SK-N-SH (cell line): ENCODE measurements around the gene AFF3. TPM values are rescaled to one million over a fixed set of nuclear protein-coding genes. Genes with fewer than 3 reads are reported as not detected.

Experiments
- CTCF ChIA-PET: fragments of 300-600, 350-600 bp; formaldehyde crosslinking; extraction: SDS; loops from one replicate; lab custom pipeline; 2021; lab: Yijun Ruan, JAX
- POLR2A ChIA-PET: fragments of 350-600 bp; sonication (Branson Sonifier 250); formaldehyde crosslinking; extraction: SDS; loops from one replicate; lab custom pipeline; 2020; ENCODE audit warnings: antibody characterized with exemption, inconsistent platforms; lab: Yijun Ruan, JAX
- DNase-seq: peaks from one replicate; pipeline ENCODE4 v3.0.0; 2012
- H2AFZ ChIP-seq: fragments of 200-600 bp; sonication (generic); 2 replicates; pipeline ENCODE4 v1.8.1; 2016; ENCODE audit warnings: antibody characterized with exemption, mild to moderate bottlenecking, low read depth
- H3F3A ChIP-seq: fragments of 200-600 bp; sonication (generic); replicated peaks from 2 replicates; pipeline ENCODE3; 2016; ENCODE audit warnings: antibody characterized with exemption, mild to moderate bottlenecking; ENCODE audit not compliant: insufficient read depth
- H3K27ac ChIP-seq, 2 experiments: fragments of 200-500 bp in 1 of 2; fragments of 200-600 bp in 1 of 2; sonication (Bioruptor generic) in 1 of 2; sonication (generic), shearing (Covaris generic) in 1 of 2; 2 replicates each; pipeline versions ENCODE4 v1.5.1 to v1.6.1; 2014 to 2016; ENCODE audit warnings: low read depth in 2 of 2, inconsistent platforms in 1 of 2, low read length in 1 of 2, mild to moderate bottlenecking in 1 of 2, mixed read lengths in 1 of 2
- H3K27me3 ChIP-seq: fragments of 200-600 bp; sonication (generic), shearing (Covaris generic); 2 replicates; pipeline ENCODE4 v1.6.1; 2016; ENCODE audit warnings: mixed run types; ENCODE audit not compliant: insufficient read depth
- H3K36me3 ChIP-seq, 2 experiments: fragments of 200-500 bp in 1 of 2; fragments of 200-600 bp in 1 of 2; sonication (Bioruptor generic) in 1 of 2; sonication (generic) in 1 of 2; replicated peaks in 1 of 2; 2 replicates each; pipeline versions ENCODE3 to v1.5.1; 2014 to 2016; ENCODE audit warnings: low read length in 1 of 2, mild to moderate bottlenecking in 1 of 2; ENCODE audit not compliant: insufficient read depth in 2 of 2, control insufficient read depth in 1 of 2
- H3K4me1 ChIP-seq, 2 experiments: fragments of 200-500 bp in 1 of 2; fragments of 200-600 bp in 1 of 2; sonication (Bioruptor generic) in 1 of 2; sonication (generic), shearing (Covaris generic) in 1 of 2; 2 replicates each; pipeline versions ENCODE4 v1.5.1 to v1.6.1; 2014 to 2016; ENCODE audit warnings: low read depth in 1 of 2, low read length in 1 of 2, mixed run types in 1 of 2; ENCODE audit not compliant: insufficient read depth in 2 of 2, control insufficient read depth in 1 of 2
- H3K4me2 ChIP-seq: fragments of 200-600 bp; sonication (generic), shearing (Covaris generic); 2 replicates; pipeline ENCODE4 v1.6.1; 2017; ENCODE audit warnings: mixed run types
- H3K4me3 ChIP-seq, 2 experiments: fragments of 200-500 bp in 1 of 2; fragments of 200-600 bp in 1 of 2; sonication (Bioruptor generic) in 1 of 2; sonication (generic), shearing (Covaris generic) in 1 of 2; 2 replicates each; pipeline versions ENCODE4 v1.5.1 to v1.8.1; 2014 to 2016; ENCODE audit warnings: low read depth in 2 of 2, inconsistent platforms in 1 of 2, low read length in 1 of 2, mild to moderate bottlenecking in 1 of 2, mixed read lengths in 1 of 2, moderate library complexity in 1 of 2
- H3K79me2 ChIP-seq: fragments of 200-600 bp; sonication (generic); 2 replicates; pipeline ENCODE4 v1.8.1; 2017; ENCODE audit warnings: mild to moderate bottlenecking; ENCODE audit not compliant: insufficient read depth
- H3K9ac ChIP-seq: fragments of 200-600 bp; sonication (generic); 2 replicates; pipeline ENCODE4 v1.6.1; 2017; ENCODE audit warnings: mixed run types
- H3K9me2 ChIP-seq: fragments of 200-600 bp; sonication (generic); 2 replicates; pipeline ENCODE4 v1.6.1; 2017; ENCODE audit warnings: mixed run types
- H3K9me3 ChIP-seq: fragments of 200-600 bp; sonication (generic); 2 replicates; pipeline ENCODE4 v1.6.1; 2017; ENCODE audit warnings: mixed run types, mild to moderate bottlenecking, moderate library complexity
- H4K20me1 ChIP-seq: fragments of 200-600 bp; sonication (generic); 2 replicates; pipeline ENCODE4 v1.6.1; 2017; ENCODE audit warnings: mild to moderate bottlenecking, mixed run types; ENCODE audit not compliant: insufficient read depth
- CTCF ChIP-seq: fragments of 200-600 bp; sonication (generic); IDR thresholded peaks from 2 replicates; pipeline ENCODE4 v1.6.1; 2017; ENCODE audit warnings: antibody characterized with exemption, mild to moderate bottlenecking, moderate library complexity
- ELF1 ChIP-seq: IDR thresholded peaks from 2 replicates; pipeline ENCODE4 v1.4.0; 2012
- EP300 ChIP-seq, 2 experiments: IDR thresholded peaks; 2 replicates each; pipeline versions ENCODE4 v1.4.0 to v1.6.1; 2012; ENCODE audit warnings: borderline replicate concordance in 1 of 2, low read depth in 1 of 2, low read length in 1 of 2
- EZH2phosphoT487 ChIP-seq: fragments of 200-600 bp; sonication (generic); IDR thresholded peaks from 2 replicates; pipeline ENCODE4 v1.6.1; 2017; ENCODE audit warnings: low read depth, mixed run types, mild to moderate bottlenecking, antibody characterized with exemption, moderate library complexity, borderline replicate concordance
- FOXJ3 ChIP-seq: sonication (generic); formaldehyde crosslinking; IDR thresholded peaks from 2 replicates; pipeline ENCODE4 v1.5.1; 2020; ENCODE audit warnings: mild to moderate bottlenecking, missing genetic modification reagents
- GATA2 ChIP-seq: sonication (generic); formaldehyde crosslinking; IDR thresholded peaks from 2 replicates; pipeline ENCODE4 v1.5.0; 2020; ENCODE audit warnings: mild to moderate bottlenecking, missing genetic modification reagents
- NFIC ChIP-seq: IDR thresholded peaks from 2 replicates; pipeline ENCODE4 v1.4.0; 2012; ENCODE audit warnings: borderline replicate concordance
- RFX5 ChIP-seq: IDR thresholded peaks from 2 replicates; pipeline ENCODE4 v1.6.1; 2012; ENCODE audit warnings: mild to moderate bottlenecking, improper control_type of control experiment, low read length
- RXRA ChIP-seq: IDR thresholded peaks from 2 replicates; pipeline ENCODE4 v1.4.0; 2012; ENCODE audit warnings: low read depth, mild to moderate bottlenecking, borderline replicate concordance
- SIN3A ChIP-seq: IDR thresholded peaks from 2 replicates; pipeline ENCODE4 v1.6.1; 2012; ENCODE audit warnings: low read depth, mild to moderate bottlenecking, low read length, moderate library complexity, borderline replicate concordance
- USF2 ChIP-seq: fragments of 150-350 bp; IDR thresholded peaks from 2 replicates; pipeline ENCODE4 v1.6.1; 2017; ENCODE audit warnings: antibody characterized with exemption, low read length, low read depth, borderline replicate concordance
- YY1 ChIP-seq: IDR thresholded peaks from 2 replicates; pipeline ENCODE4 v1.4.0; 2012; ENCODE audit warnings: low read depth, mild to moderate bottlenecking
- WGBS: methylation state at CpG from one replicate; pipeline ENCODE4 v1.1.6; 2017; ENCODE audit warnings: low lambda C conversion rate; 5-methylcytosine and 5-hydroxymethylcytosine counted together
- polyA plus RNA-seq, 3 experiments: library from polyadenylated mRNA; depleted of rRNA; stranded (reverse); fragments of >200 nt; gene quantifications; 2 replicates each; pipeline ENCODE4 v1.2.3, GENCODE V29; 2012
- TF ChIP-seq, protein P1 (sequence below): IDR thresholded peaks from 2 replicates; pipeline ENCODE4 v1.4.0; 2012; ENCODE audit warnings: low read depth, borderline replicate concordance
- TF ChIP-seq, protein P2 (sequence below): IDR thresholded peaks from 2 replicates; pipeline ENCODE4 v1.4.0; 2012; ENCODE audit warnings: low read depth, borderline replicate concordance
- TF ChIP-seq, protein P3 (sequence below): IDR thresholded peaks from 2 replicates; pipeline ENCODE4 v1.6.1; 2012; ENCODE audit warnings: mild to moderate bottlenecking, low read depth, low read length, moderate library complexity

Gene AFF3
- polyA plus RNA-seq, 1 of the 3 experiments (the other 2 are of a cell fraction): 0.36 TPM

DNA sequence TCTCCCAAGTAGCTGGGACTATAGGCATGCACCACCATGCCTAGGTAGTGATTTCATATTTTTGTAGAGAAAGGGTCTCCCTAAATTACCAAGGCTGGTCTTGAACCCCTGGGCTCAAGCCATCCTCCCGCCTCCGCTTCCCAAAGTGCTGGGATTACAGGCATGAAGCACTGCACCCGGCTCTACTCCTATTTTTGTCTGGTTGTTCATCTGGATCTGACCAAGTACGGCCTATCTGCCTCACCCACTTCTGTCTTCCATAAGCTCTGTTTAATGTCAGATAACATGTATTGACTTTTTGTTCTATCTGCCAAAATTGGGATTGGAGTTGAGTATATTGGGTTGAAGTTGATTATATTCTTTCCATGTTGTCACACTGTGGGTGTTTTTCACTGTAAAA lies 198.4 kb downstream of the AFF3 start:
- Histone ChIP-seq H3K79me2 (no peaks in the 10 kb centered on the region), H2AFZ (no peak overlapping the region), H3F3A (no peaks in the 10 kb centered on the region), H3K4me3 (no peak overlapping the region), H3K27me3 (no peaks in the 10 kb centered on the region), H3K9me2 (no peaks in the 10 kb centered on the region), H4K20me1 (no peaks in the 10 kb centered on the region), H3K9ac (no peak overlapping the region), H3K27ac (no peak overlapping the region), H3K4me1 (peaks cover 0 to 3% of the 10 kb centered on the region in 2 experiments; a peak in 1 of 4 replicates), H3K4me2 (no peak overlapping the region), H3K36me3 (no peaks in the 10 kb centered on the region), H3K9me3 (no peaks in the 10 kb centered on the region)
- 74% methylated on average over 4 of the region's 4 CpGs for WGBS
- DNase-seq: no peak
- ChIA-PET POLR2A (no interaction called here), CTCF (interaction anchor here (0.7 to 1.5 kb wide), 3 partner anchors 9 to 278 kb away, joined by 3 to 4 read pairs (median 3); no protein-coding TSS in a partner anchor)
- TF ChIP-seq GATA2 (CRISPR knock-in tag) (no peak), SIN3A (no peak), RFX5 (no peak), ELF1 (no peak), YY1 (no peak), USF2 (no peak), NFIC (no peak), EZH2phosphoT487 (no peak)
- TF ChIP-seq, protein P1, sequence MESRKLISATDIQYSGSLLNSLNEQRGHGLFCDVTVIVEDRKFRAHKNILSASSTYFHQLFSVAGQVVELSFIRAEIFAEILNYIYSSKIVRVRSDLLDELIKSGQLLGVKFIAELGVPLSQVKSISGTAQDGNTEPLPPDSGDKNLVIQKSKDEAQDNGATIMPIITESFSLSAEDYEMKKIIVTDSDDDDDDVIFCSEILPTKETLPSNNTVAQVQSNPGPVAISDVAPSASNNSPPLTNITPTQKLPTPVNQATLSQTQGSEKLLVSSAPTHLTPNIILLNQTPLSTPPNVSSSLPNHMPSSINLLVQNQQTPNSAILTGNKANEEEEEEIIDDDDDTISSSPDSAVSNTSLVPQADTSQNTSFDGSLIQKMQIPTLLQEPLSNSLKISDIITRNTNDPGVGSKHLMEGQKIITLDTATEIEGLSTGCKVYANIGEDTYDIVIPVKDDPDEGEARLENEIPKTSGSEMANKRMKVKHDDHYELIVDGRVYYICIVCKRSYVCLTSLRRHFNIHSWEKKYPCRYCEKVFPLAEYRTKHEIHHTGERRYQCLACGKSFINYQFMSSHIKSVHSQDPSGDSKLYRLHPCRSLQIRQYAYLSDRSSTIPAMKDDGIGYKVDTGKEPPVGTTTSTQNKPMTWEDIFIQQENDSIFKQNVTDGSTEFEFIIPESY: no peak
- TF ChIP-seq, protein P2, sequence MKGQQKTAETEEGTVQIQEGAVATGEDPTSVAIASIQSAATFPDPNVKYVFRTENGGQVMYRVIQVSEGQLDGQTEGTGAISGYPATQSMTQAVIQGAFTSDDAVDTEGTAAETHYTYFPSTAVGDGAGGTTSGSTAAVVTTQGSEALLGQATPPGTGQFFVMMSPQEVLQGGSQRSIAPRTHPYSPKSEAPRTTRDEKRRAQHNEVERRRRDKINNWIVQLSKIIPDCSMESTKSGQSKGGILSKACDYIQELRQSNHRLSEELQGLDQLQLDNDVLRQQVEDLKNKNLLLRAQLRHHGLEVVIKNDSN: no peak

GRCh38 chr2:99942561-99943347 lies 199.6 kb downstream of the AFF3 start:
- ChIA-PET CTCF (interaction anchor here (0.7 to 1.5 kb wide), 4 partner anchors 11 to 123 kb away, joined by 3 read pairs; no protein-coding TSS in a partner anchor), POLR2A (no interaction called here)
- Histone ChIP-seq H2AFZ (no peak overlapping the region), H3K79me2 (no peaks in the 10 kb centered on the region), H3K9me2 (no peaks in the 10 kb centered on the region), H3K9ac (no peak overlapping the region), H3K27ac (no peak overlapping the region), H3K4me3 (no peak overlapping the region), H3K4me2 (no peak overlapping the region; the same call in 1 of the 2 replicates), H3K36me3 (no peaks in the 10 kb centered on the region), H3F3A (no peaks in the 10 kb centered on the region), H3K9me3 (no peaks in the 10 kb centered on the region), H3K27me3 (no peaks in the 10 kb centered on the region), H4K20me1 (no peaks in the 10 kb centered on the region), H3K4me1 (peaks cover 0 to 3% of the 10 kb centered on the region in 2 experiments; a peak in 1 of 4 replicates)
- DNase-seq: no peak
- 82% methylated on average over 6 of the region's 6 CpGs for WGBS
- TF ChIP-seq RXRA: no peak
- no peak for TF ChIP-seq CTCF
- TF ChIP-seq, protein P3, sequence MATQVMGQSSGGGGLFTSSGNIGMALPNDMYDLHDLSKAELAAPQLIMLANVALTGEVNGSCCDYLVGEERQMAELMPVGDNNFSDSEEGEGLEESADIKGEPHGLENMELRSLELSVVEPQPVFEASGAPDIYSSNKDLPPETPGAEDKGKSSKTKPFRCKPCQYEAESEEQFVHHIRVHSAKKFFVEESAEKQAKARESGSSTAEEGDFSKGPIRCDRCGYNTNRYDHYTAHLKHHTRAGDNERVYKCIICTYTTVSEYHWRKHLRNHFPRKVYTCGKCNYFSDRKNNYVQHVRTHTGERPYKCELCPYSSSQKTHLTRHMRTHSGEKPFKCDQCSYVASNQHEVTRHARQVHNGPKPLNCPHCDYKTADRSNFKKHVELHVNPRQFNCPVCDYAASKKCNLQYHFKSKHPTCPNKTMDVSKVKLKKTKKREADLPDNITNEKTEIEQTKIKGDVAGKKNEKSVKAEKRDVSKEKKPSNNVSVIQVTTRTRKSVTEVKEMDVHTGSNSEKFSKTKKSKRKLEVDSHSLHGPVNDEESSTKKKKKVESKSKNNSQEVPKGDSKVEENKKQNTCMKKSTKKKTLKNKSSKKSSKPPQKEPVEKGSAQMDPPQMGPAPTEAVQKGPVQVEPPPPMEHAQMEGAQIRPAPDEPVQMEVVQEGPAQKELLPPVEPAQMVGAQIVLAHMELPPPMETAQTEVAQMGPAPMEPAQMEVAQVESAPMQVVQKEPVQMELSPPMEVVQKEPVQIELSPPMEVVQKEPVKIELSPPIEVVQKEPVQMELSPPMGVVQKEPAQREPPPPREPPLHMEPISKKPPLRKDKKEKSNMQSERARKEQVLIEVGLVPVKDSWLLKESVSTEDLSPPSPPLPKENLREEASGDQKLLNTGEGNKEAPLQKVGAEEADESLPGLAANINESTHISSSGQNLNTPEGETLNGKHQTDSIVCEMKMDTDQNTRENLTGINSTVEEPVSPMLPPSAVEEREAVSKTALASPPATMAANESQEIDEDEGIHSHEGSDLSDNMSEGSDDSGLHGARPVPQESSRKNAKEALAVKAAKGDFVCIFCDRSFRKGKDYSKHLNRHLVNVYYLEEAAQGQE: no peak
- TF ChIP-seq EP300 (IDR thresholded peaks at IDR 0.05; ENCODE audit: borderline replicate concordance in 1 of 2, low read depth in 1 of 2, low read length in 1 of 2): no peak
- no peak for TF ChIP-seq FOXJ3 (CRISPR knock-in tag)
